ENCODE measurements around the gene AGFG2.

- TF ChIP-seq, protein P1, sequence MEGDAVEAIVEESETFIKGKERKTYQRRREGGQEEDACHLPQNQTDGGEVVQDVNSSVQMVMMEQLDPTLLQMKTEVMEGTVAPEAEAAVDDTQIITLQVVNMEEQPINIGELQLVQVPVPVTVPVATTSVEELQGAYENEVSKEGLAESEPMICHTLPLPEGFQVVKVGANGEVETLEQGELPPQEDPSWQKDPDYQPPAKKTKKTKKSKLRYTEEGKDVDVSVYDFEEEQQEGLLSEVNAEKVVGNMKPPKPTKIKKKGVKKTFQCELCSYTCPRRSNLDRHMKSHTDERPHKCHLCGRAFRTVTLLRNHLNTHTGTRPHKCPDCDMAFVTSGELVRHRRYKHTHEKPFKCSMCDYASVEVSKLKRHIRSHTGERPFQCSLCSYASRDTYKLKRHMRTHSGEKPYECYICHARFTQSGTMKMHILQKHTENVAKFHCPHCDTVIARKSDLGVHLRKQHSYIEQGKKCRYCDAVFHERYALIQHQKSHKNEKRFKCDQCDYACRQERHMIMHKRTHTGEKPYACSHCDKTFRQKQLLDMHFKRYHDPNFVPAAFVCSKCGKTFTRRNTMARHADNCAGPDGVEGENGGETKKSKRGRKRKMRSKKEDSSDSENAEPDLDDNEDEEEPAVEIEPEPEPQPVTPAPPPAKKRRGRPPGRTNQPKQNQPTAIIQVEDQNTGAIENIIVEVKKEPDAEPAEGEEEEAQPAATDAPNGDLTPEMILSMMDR (IDR thresholded peaks at IDR 0.05; ENCODE audit: low read depth, low read length), result no peak
- no peak for TF ChIP-seq EZH2phosphoT487 (IDR thresholded peaks at IDR 0.05; ENCODE audit: low read depth)
Measured at GRCh38 chr7:100590077-100590737, 51.2 kb downstream of the AGFG2 start.
